ENCODE measurements around the gene MDM2.

The MDM2 gene

DNA sequence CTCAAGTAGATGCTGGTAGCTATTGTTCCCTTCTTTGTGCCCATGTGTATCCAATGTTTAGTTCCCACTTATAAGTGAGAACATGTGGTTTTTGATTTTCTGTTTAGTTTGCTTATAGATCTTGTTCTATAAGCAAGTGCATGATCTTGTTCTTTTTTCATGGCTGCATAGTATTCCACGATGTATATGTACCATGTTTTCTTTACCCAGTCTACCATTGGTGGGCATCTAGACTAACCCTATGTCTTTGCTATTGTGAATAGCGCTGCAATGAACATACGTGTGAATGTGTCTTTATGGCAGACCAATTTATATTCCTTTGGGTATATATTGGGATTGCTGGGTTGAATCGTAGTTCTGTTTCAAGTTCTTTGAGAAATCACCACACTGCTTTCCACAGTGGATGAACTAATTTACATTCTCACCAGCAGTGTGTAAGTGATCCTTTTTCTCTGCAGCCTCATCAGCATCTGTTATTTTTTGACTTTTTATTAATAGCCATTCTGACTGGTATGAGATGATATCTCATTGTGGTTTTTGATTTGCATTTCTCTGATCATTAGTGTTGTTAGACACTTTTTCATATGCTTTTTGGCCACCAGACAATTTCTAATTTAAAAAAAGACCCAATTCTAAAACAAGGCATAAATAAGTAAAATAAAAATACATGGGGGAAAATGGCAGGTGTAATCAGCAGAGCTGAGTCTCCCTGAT, 74.4 kb downstream of the MDM2 start:
- no peak for DNase-seq

DNA sequence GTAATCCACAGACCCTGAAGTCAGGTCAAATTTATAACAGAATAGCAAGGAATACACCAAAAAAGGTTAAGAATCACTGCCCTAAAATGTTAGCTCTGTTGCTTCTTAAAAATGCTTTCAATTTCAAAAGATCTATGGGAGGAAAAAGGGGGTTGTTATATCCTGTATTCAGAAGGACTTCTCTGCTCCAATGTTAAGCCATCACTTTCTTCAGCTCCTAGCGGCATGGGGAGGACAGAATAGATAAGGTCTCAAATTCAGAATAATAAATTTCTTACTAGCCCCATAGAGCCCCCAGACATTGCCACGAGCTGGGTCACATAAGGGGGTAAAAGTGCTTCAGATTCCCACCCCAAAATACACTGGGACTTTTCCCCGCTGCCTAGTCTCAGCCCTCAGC, 75.2 kb downstream of the MDM2 start:
- DNase-seq: no peak

DNA sequence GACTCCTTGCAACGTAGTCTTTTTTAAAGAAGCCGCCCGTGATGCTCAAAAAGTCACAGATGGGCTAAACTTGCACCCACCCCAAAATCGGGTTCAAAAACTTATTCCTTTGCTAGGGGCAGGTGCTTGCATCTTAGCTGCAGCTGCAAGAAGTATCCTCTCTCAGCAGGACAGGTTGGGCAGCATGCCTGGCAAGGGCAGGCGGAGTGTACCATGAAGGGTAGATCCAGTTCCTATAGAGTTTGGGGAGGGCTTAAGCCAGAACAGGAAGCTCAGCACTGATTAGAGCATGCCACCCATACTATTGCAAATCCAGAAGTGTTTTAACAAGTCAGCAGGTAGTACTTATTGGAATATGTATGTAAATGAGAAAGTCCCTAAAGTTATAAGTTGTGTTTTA, 76.3 kb downstream of the MDM2 start:
- DNase-seq: no peak

DNA sequence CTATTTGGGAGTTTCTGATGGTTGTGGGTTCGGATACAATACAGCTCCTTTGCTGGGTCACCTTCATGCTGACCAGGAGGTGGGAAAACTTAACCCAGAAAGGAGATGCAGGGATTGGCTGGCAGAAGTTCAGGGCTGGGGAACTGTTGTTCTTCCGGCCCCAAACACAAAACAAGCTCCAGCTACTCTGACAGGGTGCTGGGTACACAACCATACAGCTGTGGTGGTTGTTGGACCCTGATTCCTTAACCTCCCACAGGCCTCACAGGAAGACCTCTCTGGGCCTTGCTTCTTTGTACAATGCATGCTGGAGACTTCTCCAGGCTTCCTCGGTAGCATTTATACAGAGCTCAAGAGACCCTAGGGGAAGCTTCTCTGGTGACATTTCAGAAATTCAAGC, 77.4 kb downstream of the MDM2 start:
- DNase-seq: no peak

DNA sequence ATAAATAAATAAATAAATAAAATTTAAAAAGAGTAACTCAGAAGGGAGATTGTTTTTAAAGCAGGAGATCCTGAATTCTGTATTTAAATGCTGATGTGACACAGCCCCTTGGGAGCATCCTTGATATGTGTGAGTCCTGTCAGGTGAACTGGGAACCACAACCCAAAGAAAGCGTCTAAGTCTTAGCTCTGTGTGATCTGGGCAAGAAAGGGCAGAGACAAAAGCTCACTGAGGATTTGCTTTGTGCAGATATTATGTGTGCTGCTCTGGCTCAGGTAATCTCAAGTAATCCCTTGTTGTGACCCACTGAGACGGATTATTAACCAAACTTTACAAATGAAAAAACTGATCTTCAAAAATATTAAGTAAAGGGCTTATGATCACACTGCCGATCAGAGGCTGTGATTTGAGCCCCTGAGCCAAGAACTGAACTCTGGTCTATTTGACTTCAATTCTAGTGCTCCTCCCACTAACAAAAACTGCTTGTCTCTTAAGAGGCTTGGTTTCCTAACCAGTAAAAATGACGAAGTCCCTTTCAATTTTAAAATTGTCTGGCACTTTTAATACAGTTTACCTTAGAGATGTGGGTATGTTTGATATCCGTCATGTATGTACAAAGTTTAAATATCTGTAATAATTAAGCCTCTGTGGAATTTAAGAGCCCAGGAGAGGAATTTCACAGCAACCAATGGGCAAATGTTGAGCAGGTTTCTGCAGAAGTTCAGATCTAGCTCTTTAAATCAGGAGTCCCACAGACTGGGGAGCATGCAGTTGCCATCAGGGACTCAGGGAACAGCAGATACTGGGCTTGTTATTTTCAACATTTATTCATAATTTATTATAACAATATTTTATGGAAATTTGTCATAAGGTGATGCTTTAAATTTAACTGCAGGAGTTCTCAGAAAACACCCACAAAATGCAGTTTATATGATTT, 78.9 kb downstream of the MDM2 start:
- DNase-seq: no peak

DNA sequence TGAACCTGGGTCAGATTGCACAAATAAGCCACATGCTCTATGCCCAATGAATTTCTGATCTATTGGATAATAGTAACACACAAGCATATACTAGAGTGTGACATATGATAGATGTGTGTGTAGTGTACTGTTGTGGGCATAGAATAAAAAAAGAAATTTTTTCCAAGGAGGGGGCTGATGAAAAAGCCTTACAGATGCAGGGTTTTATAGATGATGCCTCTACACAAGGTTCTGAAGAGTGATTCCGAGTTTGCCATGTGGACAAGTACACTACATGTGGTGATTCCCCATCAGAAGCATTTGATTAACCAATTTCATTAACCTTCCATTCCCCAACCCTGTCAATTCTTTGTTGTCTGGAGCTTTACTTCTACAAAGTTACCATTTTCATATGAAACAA, 79.7 kb downstream of the MDM2 start:
- no peak for DNase-seq

DNA sequence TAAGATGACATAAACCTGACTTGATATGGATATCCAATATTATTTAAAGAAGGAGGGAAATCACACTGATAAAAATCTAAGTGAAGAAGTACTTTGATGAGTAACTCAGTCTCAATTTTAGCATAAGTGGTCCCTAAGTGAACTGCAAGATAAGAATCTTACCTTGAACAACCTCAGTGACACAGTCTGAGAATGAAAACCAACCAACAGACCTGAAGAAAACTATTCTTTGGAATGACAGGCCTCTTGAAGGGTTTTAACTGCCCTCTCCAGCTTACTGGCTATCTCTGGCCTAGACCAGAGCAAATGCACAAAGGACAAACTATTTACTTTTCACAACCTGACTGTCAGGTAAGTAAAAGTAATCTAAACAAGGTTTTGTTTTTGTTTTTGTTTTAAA, 80.3 kb downstream of the MDM2 start:
- DNase-seq: peak; percentile 61

DNA sequence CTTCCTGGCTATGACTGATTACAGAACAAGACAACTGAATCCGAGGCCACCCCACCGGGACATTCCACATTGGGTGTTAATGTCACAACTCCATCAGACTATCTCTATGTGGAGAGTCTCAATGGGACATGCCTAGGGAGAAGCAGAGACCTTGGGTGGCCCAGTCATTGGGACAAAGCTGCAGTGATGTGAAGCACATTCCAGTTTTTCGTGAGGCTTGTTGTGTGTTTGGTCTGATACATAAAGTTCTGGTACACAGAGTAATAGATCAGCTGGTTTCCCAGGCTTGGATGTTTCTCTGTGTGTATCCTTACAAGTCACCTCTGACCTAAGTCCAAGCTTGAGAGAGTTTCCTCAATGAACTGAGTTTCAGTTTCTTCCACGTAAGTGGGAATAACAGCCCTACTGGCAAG, 82.7 kb downstream of the MDM2 start:
- DNase-seq: no peak

DNA sequence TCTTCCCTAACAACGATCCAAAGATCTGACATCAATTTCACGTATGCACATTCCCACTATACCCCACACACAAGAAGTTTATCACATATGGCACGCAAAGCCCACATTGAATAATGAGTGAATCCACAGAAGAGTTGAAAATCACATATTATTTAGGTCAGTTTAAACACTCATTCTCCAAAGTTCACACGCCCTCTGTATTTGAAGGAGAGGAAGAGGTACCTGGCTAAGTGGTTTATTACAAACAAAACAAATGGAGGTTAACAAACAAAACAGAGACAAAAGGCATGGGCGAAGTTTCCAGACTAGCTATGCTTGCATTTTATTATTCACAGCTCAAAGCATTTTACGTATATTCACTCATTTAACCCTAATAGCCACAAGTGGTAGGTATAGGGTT, 83.2 kb downstream of the MDM2 start:
- no peak for DNase-seq

DNA sequence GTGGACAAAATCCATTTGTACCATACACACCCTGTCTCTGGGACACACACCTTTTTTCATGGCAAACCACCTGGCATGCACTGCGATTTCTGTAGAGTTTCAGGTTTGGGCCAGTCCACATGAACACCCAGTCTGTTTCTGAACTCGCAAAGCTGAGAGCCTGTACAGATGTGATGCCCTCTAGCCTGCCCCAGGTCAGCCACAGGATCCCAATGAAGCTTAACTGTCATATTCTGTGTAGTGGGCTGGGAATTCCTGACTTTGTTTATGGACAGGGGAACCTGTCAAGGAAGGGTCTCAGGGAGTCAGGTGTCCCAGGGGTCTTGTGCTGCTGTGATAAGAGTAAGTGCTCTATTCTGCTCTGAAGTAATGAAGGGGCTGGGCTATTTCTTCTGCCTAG, 85.2 kb downstream of the MDM2 start:
- no peak for DNase-seq

DNA sequence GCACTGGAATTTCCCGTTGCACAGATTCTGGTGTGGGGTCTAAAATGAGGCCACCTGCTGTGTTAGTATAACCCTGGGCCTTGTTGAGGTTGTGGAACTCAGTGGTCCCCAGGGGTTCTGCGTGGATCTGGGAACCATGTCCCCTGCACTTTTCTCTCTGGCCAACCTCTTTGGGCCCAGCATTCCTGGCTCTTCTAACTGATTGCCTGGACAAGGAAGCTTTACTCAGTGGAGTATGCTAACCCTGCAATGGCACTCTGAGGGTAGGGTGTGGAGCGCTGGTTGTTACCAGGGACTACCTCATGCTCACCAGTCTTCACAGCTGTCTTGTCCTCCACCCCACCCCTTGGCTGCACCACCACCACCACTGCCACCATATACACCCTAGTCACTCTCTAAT, 85.8 kb downstream of the MDM2 start:
- no peak for DNase-seq

DNA sequence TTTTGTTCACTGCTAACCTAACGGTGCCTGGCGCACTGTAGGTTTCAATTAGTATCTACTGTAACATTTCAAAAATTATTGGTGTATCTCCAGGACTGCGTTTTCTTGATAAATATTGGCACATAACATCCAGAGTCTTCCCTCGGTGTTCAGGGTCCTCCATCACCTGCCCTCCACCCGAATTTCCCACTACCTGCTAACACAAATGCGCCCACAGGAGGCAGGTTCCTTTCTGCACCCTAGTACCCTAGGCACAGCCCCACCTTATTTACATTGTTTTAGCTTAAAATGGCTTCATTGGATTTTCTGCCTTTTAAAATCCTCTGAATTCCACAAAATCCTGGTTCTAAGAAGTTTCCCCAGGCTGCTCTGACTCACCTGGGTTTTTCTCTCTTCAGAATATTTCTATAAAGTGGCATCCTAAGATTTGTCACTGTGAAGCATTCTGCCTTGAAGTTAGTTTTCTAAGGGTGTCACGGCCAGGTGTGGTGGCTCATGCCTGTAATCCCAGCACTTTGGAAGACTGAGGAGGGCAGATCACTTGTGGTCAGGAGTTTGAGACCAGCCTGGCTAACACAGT, 86.4 kb downstream of the MDM2 start:
- DNase-seq: no peak

DNA sequence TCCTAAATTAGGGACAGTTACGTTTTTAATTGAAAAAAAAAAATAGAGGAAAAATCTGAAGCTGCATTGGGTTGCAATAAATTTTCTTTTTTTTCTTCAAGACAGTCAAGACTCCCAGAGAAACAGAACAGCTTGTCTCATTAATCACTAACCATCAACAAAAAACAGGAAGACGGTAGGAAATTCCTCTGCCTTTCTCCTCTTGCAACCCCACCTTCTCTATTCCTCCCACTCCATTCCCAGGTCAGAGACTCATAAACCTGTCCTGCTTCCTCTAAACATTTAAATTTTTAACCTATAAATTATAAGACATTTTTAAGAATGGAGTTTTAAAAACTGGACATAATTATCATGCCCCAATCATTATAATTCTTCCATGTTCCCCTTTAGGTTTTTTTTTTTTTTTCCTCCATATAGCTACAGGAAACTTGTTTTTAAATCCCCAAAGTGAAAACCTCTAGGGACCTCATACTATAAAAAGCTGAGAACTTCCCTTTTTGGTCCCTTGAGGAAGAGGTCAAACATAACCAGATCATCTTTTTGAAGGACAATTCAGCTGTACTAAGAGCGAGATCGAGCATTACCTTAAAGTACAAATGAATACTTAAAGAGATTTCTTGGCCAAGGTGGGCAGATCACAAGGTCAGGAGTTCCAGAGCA, 89.0 kb downstream of the MDM2 start:
- no peak for DNase-seq

DNA sequence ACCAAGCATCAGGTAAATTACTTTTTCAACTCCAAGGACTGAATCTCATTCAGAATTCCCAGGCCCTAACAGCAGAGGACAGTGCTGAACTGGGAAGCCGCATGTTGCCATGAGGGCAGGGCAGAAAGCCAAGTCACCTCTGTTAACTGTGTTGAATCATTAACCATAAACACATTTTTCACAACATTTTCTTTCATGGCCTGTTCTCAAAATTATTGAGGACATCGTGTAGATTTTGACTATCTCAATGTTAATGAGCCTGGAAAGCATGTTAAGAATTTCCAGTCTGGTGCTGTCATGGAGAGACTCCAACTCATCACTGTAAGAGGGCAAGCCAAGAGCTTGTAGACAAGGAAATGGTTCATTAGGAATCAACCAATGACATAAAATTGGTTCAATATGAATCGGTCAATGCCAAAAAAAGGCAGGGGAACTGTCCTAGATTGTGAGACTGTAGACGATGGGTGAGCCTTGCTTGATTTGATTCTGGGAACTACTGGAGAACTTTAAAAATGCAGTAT, 91.3 kb downstream of the MDM2 start:
- DNase-seq: no peak

DNA sequence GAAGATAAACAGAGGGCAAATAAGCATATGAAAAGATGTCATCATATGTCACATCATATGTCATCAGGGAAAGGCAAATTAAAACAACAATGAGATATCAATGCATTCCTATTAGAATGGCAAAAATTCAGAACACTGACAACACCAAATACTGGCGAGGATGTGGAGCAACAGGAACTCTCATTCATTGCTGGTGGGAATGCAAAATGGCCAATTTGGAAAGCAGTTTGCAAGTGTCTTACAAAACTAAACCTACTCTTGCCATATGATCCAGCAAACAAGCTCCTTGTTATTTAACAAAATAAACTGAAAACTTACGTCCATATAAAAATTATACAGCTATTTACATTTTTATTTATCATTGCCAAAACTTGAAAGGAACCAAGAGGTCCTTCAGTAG, 92.3 kb downstream of the MDM2 start:
- DNase-seq: no peak

Data from activated CD4-positive, alpha-beta T cell treated with anti-CD3 and anti-CD28 coated beads, Interleukin-2, Interleukin-6, amounts not matched to agents 100 ng/mL and 50 ng/mL, durations not matched to agents 16 hours and 8 hours (primary cell).